Retinal pigment epithelial cell (primary cell): ENCODE measurements around the gene ZNF628.
A peak's percentile ranks its signal among the peaks of the same experiment; 100 is the strongest.

Experiments
- DNase-seq: peaks from one replicate; pipeline ENCODE4 v3.0.0-alpha.2; 2010; ENCODE audit warnings: low read depth
- H3K4me3 ChIP-seq: 2 replicates; pipeline ENCODE4 v1.5.1; 2011; ENCODE audit warnings: mild to moderate bottlenecking, low read length, control low read depth, moderate library complexity
- TF ChIP-seq, protein P1 (sequence below): conservative IDR thresholded peaks from 2 replicates; pipeline ENCODE4 v1.5.1; 2011; ENCODE audit warnings: low read depth, low read length, control low read depth, inconsistent platforms

Gene ZNF628

DNA sequence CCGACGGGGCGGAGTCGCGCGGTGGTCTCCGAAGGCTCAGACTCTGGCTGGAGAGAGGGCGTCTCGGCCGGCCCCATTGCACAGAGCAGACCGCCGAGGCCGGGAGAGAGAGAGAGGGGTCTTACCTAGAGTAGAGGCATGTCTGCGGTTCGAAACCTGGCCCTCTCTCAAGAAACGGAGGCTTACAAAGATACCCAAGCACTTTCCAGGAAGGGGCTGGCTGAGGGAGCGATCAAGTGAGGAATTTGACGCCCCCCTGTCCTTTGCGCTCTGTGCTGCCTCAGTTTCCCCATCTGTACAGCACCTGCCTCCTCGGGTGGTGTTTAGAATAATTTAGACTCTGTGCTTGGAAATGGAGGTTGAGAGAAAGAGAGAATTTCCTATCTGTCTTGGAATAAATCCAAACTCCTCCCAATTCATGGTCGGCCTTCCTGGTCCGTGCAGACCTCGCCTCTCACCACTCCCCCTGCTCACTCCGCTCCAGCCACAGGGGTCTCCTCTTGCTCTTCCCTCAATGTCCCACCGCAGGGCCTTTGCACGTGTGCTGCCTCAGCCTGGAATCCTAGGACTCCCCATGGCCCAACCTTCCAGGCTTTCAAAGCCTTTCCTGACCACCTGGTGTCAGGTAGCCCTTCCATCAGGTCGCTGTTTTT lies 14.3 kb upstream of the ZNF628 start:
- H3K4me3 ChIP-seq, result peak overlapping the region; percentile 65
- TF ChIP-seq, protein P1, sequence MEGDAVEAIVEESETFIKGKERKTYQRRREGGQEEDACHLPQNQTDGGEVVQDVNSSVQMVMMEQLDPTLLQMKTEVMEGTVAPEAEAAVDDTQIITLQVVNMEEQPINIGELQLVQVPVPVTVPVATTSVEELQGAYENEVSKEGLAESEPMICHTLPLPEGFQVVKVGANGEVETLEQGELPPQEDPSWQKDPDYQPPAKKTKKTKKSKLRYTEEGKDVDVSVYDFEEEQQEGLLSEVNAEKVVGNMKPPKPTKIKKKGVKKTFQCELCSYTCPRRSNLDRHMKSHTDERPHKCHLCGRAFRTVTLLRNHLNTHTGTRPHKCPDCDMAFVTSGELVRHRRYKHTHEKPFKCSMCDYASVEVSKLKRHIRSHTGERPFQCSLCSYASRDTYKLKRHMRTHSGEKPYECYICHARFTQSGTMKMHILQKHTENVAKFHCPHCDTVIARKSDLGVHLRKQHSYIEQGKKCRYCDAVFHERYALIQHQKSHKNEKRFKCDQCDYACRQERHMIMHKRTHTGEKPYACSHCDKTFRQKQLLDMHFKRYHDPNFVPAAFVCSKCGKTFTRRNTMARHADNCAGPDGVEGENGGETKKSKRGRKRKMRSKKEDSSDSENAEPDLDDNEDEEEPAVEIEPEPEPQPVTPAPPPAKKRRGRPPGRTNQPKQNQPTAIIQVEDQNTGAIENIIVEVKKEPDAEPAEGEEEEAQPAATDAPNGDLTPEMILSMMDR, result no peak
- DNase-seq, result no peak

DNA sequence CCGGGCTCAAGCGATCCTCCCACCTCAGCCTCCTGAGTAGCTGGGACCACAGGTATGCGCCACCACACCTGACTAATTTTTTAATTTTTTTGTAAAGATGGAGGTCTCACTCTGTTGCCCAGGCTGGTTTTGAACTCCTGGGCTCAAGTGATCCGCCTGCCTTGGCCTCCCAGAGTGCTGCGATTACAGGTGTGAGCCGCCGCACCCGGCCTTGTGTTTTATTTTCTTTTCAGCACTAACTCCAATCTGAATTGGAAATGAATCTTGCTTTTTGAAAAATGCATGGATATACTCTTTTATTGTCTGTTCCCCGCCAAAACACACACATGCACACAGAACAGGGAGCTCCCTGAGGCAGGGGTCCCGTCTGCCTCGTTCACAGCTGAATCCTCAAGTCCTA lies 13.7 kb upstream of the ZNF628 start:
- TF ChIP-seq, protein P1, result no peak
- H3K4me3 ChIP-seq, result no peak overlapping the region
- DNase-seq, result no peak

DNA sequence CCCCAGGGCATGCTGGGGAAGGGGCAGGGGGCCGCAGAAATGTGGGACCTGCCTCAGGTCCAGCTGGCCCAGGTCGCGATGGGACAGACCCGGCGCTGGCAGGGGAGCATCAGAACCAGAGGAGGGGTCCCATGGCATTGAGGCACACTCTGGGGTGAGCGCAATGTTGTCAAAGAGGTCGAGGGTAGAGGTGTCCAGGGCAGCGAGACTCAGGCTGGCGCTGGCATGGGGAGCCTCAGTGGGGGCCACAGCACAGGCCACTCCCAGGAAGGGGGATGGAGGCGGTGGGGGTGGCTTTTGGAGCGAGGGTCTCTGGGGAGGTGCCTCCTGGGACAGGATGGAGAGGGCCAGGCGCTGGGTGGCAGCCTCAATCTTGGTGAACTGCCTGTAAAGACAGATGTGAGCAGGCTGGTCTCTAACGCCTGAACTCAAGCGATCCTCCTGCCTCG lies 12.8 kb upstream of the ZNF628 start:
- DNase-seq, result no peak
- TF ChIP-seq, protein P1, result no peak
- no peak overlapping the region for H3K4me3 ChIP-seq

DNA sequence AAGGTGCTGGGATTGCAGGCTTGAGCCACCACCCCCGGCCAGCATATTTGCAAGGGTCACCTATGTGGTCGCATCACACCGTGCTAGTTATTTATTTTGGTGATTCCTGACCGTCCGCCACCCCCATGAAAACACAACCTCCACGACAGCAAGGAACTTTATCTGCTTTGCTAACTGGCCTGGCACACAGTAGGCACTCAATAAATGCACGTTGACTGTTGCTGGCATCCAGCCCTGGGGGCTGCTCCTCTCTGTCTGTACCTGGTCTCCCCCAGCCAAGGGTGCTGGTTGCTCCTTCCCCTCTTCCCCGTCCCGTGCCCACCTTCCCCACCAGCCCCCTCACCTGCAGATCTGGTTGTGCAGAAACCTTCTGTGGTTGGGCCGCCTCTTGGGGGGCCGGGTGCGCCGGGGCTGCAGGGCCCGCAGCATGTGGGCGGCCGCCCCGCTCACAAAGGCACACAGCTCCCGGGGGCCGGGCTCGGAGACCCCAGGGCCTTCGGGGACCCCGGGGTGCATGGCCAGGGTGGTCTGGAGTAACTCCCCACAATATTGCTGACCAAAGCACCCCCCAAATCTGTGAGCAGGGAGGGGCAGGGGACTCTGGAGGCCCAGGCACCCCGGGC lies 12.3 kb upstream of the ZNF628 start:
- TF ChIP-seq, protein P1, result no peak
- H3K4me3 ChIP-seq, result no peak overlapping the region
- no peak for DNase-seq

DNA sequence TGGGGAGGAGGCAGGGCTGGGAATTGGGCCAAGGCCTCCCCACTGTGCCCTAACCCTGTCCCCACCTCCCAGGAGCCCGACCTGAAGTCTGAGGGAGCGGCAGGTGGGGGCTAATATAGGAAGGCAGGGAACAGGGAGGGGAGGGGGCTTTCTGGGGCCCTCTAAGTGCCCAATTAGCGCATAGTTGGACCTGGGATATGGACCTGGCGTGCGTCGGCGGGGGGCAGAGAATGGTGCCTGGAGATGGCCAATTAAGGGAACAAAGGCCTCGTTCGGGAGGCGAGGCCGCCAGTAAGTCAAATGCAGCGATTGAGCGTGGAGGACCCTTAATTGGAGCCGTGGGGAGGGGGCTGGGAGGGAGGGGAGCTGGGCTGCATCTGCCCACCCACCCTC lies 11.8 kb upstream of the ZNF628 start, which contains the start of gene C19orf85:
Gene C19orf85 (minus strand): TSS at position 90 of the 393 bp plus-strand sequence. CDS start 197 bp downstream, outside the sequence.
- H3K4me3 ChIP-seq, result no peak within 1 kb of the TSS
- no peak for DNase-seq
- TF ChIP-seq, protein P1, result no peak

DNA sequence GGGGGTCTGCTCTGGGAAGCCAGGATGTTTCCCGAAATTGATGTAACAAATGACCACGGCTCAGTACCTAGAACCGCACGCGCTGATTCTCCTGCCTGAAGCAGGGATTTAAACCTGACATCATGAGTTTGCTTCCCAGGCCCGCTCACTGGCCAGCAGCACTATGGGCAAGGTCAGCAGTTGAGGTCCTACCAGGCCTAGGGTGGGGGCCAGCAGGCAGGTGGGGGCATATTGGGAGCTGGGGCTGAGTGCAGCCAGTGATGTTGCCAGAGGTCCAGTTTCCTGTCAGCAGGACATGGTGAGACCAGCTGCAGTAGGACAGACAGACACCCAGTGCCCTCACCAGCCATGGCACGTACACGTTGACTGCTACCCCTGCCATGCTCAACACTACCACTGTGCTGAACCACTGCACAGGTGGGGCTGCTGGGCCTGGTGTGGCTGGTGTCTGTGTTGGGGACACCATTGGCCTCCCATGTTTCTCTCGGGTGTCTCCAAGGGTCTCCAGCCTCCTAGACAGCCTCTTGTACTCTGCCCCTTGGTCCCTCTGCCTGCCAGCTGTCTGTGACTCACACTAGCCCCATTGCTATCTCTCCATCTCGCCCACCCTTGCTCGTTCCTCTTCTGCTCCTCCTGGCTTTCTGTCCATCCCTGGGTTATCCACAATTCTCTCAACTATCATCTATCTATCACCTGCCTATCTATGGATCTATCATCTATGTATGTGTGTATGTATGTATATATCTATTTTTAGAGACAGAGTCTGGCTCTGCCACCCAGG lies 10.8 kb upstream of the ZNF628 start:
- TF ChIP-seq, protein P1, result no peak
- no peak for DNase-seq
- no peak overlapping the region for H3K4me3 ChIP-seq

DNA sequence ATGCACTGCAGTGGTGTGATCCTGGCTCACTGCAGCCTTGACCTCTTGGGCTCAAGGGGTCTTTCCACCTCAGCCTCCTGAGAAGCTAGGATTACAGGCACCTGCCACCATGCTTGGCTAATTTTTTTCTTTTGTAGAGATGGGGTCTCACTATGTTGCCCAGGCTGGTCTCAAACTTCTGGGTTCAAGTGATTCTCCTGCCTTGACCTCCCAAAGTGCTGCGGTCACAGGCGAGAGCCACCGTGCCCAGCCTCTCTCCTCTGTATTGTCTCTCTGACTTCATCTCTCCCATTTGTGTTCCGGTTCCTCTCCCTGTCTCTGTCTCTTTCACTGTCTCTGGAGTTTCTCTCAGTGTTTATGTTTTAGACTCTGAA lies 10.2 kb upstream of the ZNF628 start:
- no peak overlapping the region for H3K4me3 ChIP-seq
- TF ChIP-seq, protein P1, result no peak
- DNase-seq, result no peak
